Cardiac muscle cell (in vitro differentiated cells and primary cell): ENCODE measurements around the gene PLA2R1. TPM values are rescaled to one million over a fixed set of nuclear protein-coding genes. Genes with fewer than 3 reads are reported as not detected.

Experiments
- DNase-seq, 2 donors: peaks; one replicate each; pipeline versions ENCODE4 v3.0.0 to v3.0.0-alpha.2; 2010 to 2017; ENCODE audit warnings: low read depth in 1 of 2, low spot score in 1 of 2
- H3K27ac ChIP-seq: fragments of 200-600 bp; sonication (generic); 2 replicates; pipeline ENCODE4 v1.5.1; 2016
- H3K27me3 ChIP-seq: fragments of 200-600 bp; sonication (generic); 2 replicates; pipeline ENCODE4 v1.6.0; 2016; ENCODE audit warnings: control low read depth
- H3K36me3 ChIP-seq: fragments of 200-600 bp; sonication (generic); 2 replicates; pipeline ENCODE4 v1.5.1; 2016; ENCODE audit warnings: control low read depth
- H3K4me1 ChIP-seq: fragments of 200-600 bp; sonication (generic); 2 replicates; pipeline ENCODE4 v1.8.1; 2017; ENCODE audit warnings: low read depth, mild to moderate bottlenecking, mixed run types
- H3K4me3 ChIP-seq: fragments of 200-600 bp; sonication (generic); 2 replicates; pipeline ENCODE4 v1.5.1; 2016; ENCODE audit warnings: mild to moderate bottlenecking
- H3K9me3 ChIP-seq: fragments of 200-600 bp; sonication (generic); 2 replicates; pipeline ENCODE4 v1.5.1; 2017; ENCODE audit warnings: low read depth, mild to moderate bottlenecking, control low read depth
- CTCF ChIP-seq: IDR thresholded peaks from 2 replicates; pipeline ENCODE4 v1.5.1; 2012; ENCODE audit warnings: low read depth, mild to moderate bottlenecking, low read length
- polyA plus RNA-seq: library from polyadenylated mRNA; unstranded; fragments of >200 nt; fragmentation: Nextera tagmentation; extraction: Ambion mirVana; gene quantifications from 2 replicates; pipeline ENCODE4 v1.2.1, GENCODE V29; 2016
- total RNA-seq: library from RNA; depleted of rRNA; stranded (reverse); fragments of >200 nt; gene quantifications from 2 replicates; pipeline ENCODE4 v1.2.3, GENCODE V29; 2016

Gene PLA2R1
- total and polyA plus RNA-seq, 2 experiments from 2014 or later = 0.09 TPM; not detected in 1

GRCh38 chr2:160014227-160014626, 48.2 kb downstream of the PLA2R1 start:
- H3K27ac ChIP-seq = no peak overlapping the region
- no peak overlapping the region for H3K4me3 ChIP-seq
- no peaks in the 10 kb centered on the region for H3K4me1 ChIP-seq
- H3K36me3 ChIP-seq = no peaks in the 10 kb centered on the region
- DNase-seq = peak in 1 of 2 donors; percentile 20
- no peak for TF ChIP-seq CTCF
- H3K27me3 ChIP-seq = no peaks in the 10 kb centered on the region
- H3K9me3 ChIP-seq = no peaks in the 10 kb centered on the region

- no peak for TF ChIP-seq CTCF
- no peak for DNase-seq
- H3K36me3 ChIP-seq = no peaks in the 10 kb centered on the region
- no peak overlapping the region for H3K27ac ChIP-seq
- H3K4me3 ChIP-seq = no peak overlapping the region
- no peaks in the 10 kb centered on the region for H3K9me3 ChIP-seq
- peaks cover 9% of the 10 kb centered on the region for H3K4me1 ChIP-seq
- H3K27me3 ChIP-seq = no peaks in the 10 kb centered on the region
Observed at GRCh38 chr2:160010361-160011145, 51.9 kb downstream of the PLA2R1 start.

GRCh38 chr2:160007111-160007510, 55.3 kb downstream of the PLA2R1 start:
- Histone ChIP-seq H3K4me1 (peaks cover 9% of the 10 kb centered on the region), H3K9me3 (no peaks in the 10 kb centered on the region), H3K27me3 (no peaks in the 10 kb centered on the region), H3K4me3 (no peak overlapping the region), H3K27ac (no peak overlapping the region), H3K36me3 (no peaks in the 10 kb centered on the region)
- TF ChIP-seq CTCF = no peak
- DNase-seq = no peak

GRCh38 chr2:160006475-160006874, 55.9 kb downstream of the PLA2R1 start:
- H3K27me3 ChIP-seq = no peaks in the 10 kb centered on the region
- H3K9me3 ChIP-seq = no peaks in the 10 kb centered on the region
- TF ChIP-seq CTCF = no peak
- no peak overlapping the region for H3K4me3 ChIP-seq
- no peaks in the 10 kb centered on the region for H3K36me3 ChIP-seq
- peak in 1 of 2 donors; percentile 24 for DNase-seq
- H3K27ac ChIP-seq = no peak overlapping the region
- peaks cover 9% of the 10 kb centered on the region for H3K4me1 ChIP-seq

GRCh38 chr2:160005908-160006307, 56.5 kb downstream of the PLA2R1 start:
- no peak for DNase-seq
- Histone ChIP-seq H3K4me1 (peaks cover 9% of the 10 kb centered on the region), H3K9me3 (no peaks in the 10 kb centered on the region), H3K27me3 (no peaks in the 10 kb centered on the region), H3K4me3 (no peak overlapping the region), H3K36me3 (no peaks in the 10 kb centered on the region), H3K27ac (no peak overlapping the region)
- TF ChIP-seq CTCF = no peak
